Measurements from ENCODE around the gene EFNA2. TPM values are rescaled to one million over a fixed set of nuclear protein-coding genes. Genes with fewer than 3 reads are reported as not detected.

Gene EFNA2
- total RNA-seq, 1 experiment from 2014 or later = not detected

DNA sequence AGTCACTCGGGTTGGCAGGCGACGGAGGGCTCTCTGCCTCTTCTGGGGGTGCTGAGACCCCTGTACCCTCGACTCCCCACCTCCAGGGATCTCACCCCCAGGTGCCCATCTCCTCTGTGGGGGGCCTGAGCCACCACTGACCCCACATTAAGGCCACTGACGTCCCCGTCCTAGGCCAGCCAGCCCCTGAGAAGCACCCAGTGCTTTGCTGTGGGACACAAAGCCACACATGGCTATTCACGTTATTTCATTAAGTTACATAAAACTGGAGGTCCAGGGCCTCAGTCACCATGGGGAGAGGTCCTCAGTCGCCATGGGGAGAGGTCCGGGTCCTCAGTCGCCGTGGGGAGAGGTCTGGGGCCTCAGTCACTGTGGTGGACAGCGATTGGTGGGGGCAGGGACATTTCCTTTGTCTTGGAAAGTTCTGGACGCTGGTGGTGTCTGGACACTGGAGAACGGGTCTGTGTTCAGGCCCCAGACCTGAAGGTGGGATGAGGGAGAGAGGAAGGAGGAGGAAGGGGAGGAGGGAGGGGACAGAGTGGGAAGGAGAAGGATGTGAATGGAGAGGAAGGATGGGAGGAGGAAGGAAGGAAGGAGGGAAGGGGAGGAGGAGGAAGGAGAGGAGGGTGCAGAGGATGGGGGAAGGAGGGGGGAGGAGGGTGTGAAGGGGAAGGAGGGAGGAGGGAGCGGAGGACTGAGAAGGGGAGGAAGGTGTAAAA lies 3.9 kb upstream of the EFNA2 start:
- Histone ChIP-seq H3F3A (ENCODE audit: low read length, unreplicated experiment) (no peaks in the 10 kb centered on the region), H2AFZ (ENCODE audit: low read length) (no peak overlapping the region), H3K27ac (ENCODE audit: low read length) (no peak overlapping the region), H3K4me2 (ENCODE audit: low read length) (no peak overlapping the region), H3K4me1 (ENCODE audit: insufficient read depth, low read length) (peaks cover 2% of the 10 kb centered on the region), H3K27me3 (ENCODE audit: low read length) (peaks cover 8% of the 10 kb centered on the region), H3K9me2 (replicated peaks; ENCODE audit: low read length) (no peaks in the 10 kb centered on the region), H3K79me2 (ENCODE audit: low read length) (peaks cover 8% of the 10 kb centered on the region), H3K9ac (ENCODE audit: low read length) (no peak overlapping the region), H3K9me3 (ENCODE audit: low read length) (no peaks in the 10 kb centered on the region), H3K4me3 (ENCODE audit: low read length) (no peak overlapping the region), H3K36me3 (ENCODE audit: low read depth, low read length) (no peaks in the 10 kb centered on the region), H4K20me1 (ENCODE audit: low read length) (no peaks in the 10 kb centered on the region)
- intact Hi-C loops (cut with micrococcal nuclease) = no loop called here
- ATAC-seq (no peak), DNase-seq (no peak)
- POLR2A ChIA-PET (ENCODE audit: unreplicated experiment) = no interaction called here
- TF ChIP-seq EZH2phosphoT487 (IDR thresholded peaks at IDR 0.05; ENCODE audit: borderline replicate concordance, low read length) = no peak
- TF ChIP-seq, protein P1, sequence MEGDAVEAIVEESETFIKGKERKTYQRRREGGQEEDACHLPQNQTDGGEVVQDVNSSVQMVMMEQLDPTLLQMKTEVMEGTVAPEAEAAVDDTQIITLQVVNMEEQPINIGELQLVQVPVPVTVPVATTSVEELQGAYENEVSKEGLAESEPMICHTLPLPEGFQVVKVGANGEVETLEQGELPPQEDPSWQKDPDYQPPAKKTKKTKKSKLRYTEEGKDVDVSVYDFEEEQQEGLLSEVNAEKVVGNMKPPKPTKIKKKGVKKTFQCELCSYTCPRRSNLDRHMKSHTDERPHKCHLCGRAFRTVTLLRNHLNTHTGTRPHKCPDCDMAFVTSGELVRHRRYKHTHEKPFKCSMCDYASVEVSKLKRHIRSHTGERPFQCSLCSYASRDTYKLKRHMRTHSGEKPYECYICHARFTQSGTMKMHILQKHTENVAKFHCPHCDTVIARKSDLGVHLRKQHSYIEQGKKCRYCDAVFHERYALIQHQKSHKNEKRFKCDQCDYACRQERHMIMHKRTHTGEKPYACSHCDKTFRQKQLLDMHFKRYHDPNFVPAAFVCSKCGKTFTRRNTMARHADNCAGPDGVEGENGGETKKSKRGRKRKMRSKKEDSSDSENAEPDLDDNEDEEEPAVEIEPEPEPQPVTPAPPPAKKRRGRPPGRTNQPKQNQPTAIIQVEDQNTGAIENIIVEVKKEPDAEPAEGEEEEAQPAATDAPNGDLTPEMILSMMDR (conservative IDR thresholded peaks at IDR 0.05; ENCODE audit: low read depth, low read length) = no peak
- TF ChIP-seq EZH2 (IDR thresholded peaks at IDR 0.05; ENCODE audit: low read length, unreplicated experiment) = no peak
- no TSS peak for BruUV-seq (replicated peaks)
- CTCF ChIA-PET = no interaction called here

DNA sequence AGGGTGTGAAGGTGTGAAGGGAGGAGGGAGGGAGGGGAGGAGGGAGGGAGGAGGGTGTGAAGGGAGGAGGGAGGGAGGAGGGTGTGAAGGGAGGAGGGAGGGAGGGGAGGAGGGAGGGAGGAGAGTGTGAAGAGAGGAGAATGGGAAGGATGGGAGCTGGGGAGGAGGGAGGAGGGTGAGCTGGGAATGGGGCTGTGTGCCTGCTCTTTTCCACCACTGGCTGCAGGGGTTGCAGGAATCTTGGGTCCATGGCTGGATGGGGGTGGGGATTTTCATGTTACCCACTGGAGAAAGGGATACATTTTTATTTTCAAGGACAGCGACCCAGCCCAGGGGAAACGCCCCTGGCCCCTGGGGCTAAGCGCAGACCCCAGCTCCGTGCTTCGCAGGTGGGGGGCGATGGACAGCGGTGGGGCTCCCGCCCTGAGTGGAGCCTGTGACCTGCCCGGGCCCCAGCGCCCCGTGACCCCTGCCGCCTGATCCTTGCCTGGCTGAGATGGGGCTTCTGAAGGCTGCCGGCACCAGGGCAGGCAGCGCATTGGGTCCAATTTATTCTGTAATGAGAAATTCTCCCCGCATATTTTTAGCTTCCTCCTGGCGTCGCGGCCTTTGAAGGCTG lies 3.0 kb upstream of the EFNA2 start:
- Histone ChIP-seq H3K4me2 (ENCODE audit: low read length) (no peak overlapping the region), H3K27me3 (ENCODE audit: low read length) (peaks cover 18% of the 10 kb centered on the region), H3K27ac (ENCODE audit: low read length) (no peak overlapping the region), H3K79me2 (ENCODE audit: low read length) (no peaks in the 10 kb centered on the region), H3K4me1 (ENCODE audit: insufficient read depth, low read length) (no peaks in the 10 kb centered on the region), H4K20me1 (ENCODE audit: low read length) (no peaks in the 10 kb centered on the region), H3K9ac (ENCODE audit: low read length) (no peak overlapping the region), H2AFZ (ENCODE audit: low read length) (no peak overlapping the region), H3K9me2 (replicated peaks; ENCODE audit: low read length) (no peaks in the 10 kb centered on the region), H3F3A (ENCODE audit: low read length, unreplicated experiment) (no peaks in the 10 kb centered on the region), H3K36me3 (ENCODE audit: low read depth, low read length) (no peaks in the 10 kb centered on the region), H3K9me3 (ENCODE audit: low read length) (no peaks in the 10 kb centered on the region), H3K4me3 (ENCODE audit: low read length) (no peak overlapping the region)
- intact Hi-C loops (cut with micrococcal nuclease) = no loop called here
- ATAC-seq (no peak), DNase-seq (no peak)
- POLR2A ChIA-PET (ENCODE audit: unreplicated experiment) = no interaction called here
- BruUV-seq (replicated peaks) = no TSS peak
- CTCF ChIA-PET = no interaction called here
- TF ChIP-seq EZH2 (IDR thresholded peaks at IDR 0.05; ENCODE audit: low read length, unreplicated experiment) (no peak), EZH2phosphoT487 (IDR thresholded peaks at IDR 0.05; ENCODE audit: borderline replicate concordance, low read length) (no peak)
- TF ChIP-seq, protein P1 (conservative IDR thresholded peaks at IDR 0.05; ENCODE audit: low read depth, low read length) = no peak

Data from PC-3 (cell line).